ENCODE measurements around the gene ERC1.
"Not testable (repeated sequence)": the region's sequence is repeated elsewhere in the genome, so short reads cannot be mapped to it uniquely, and the experiment has no call there.

Gene ERC1

DNA sequence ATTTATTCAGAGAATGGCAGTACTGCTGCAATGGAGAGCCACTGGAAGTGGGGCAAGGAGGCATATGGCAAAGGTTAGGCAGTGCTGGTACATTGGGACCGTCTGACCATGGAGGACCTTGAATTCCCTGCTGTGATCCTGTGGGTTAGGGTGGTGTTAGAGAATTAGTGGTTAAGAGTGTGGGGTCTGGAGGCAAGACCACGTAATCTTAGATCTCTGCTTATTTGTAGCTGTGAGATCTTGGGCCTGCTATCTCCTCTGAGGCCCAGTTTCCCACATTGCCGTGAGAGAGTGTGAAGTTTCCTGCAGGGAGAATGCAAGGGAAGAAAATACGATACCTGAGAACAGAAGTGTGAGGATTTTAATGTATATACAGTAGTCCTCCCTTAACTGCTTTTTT lies 147.7 kb downstream of the ERC1 start:
- no peak overlapping the region for H3K4me3 ChIP-seq (ENCODE audit: low read length)
- H3K27ac ChIP-seq (ENCODE audit: low read length), result no peak overlapping the region
- no peaks in the 10 kb centered on the region for H3K27me3 ChIP-seq (ENCODE audit: control insufficient read depth, insufficient read depth, low read length)
- no peaks in the 10 kb centered on the region for H3K4me1 ChIP-seq (ENCODE audit: control insufficient read depth, low read depth, low read length)
- H3K36me3 ChIP-seq (ENCODE audit: control insufficient read depth, low read depth, low read length), result peaks cover 7% of the 10 kb centered on the region
- no peak overlapping the region for H3K9ac ChIP-seq (ENCODE audit: low read length)
- no peaks in the 10 kb centered on the region for H3K9me3 ChIP-seq (ENCODE audit: control insufficient read depth, low read depth, low read length)

DNA sequence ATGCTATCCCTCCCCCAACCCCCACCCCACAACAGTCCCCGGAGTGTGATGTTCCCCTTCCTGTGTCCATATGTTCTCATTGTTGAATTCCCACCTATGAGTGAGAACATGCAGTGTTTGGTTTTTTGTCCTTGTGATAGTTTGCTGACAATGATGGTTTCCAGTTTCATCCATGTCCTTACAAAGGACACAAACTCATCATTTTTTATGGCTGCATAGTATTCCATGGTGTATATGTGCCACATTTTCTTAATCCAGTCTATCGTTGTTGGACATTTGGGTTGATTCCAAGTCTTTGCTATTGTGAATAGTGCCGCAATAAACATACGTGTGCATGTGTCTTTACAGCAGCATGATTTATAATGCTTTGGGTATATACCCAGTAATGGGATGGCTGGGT lies 155.7 kb downstream of the ERC1 start:
- not testable (repeated sequence) for H3K4me1 ChIP-seq (ENCODE audit: control insufficient read depth, low read depth, low read length); H3K27me3 ChIP-seq (ENCODE audit: control insufficient read depth, insufficient read depth, low read length); H3K36me3 ChIP-seq (ENCODE audit: control insufficient read depth, low read depth, low read length)

DNA sequence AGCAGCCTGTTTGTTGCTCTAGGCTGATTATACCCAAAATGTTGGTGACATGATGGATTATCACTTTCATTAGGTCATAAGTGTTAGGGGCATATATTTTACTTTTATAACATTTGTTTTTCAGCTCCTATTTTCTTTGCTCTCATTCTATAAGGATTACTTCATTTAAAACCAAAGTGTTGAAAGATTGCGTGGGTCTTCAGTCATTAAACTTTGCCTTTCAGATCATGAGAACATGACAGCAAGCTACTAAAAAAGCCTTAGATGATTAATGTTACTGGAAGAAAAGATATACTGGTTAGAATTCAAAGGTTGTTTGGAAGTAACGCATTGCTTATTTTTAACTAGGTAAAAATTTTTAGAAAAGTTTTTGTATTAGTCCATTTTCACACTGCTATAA lies 156.8 kb downstream of the ERC1 start:
- Histone ChIP-seq H3K4me1 (ENCODE audit: control insufficient read depth, low read depth, low read length) (no peaks in the 10 kb centered on the region), H3K36me3 (ENCODE audit: control insufficient read depth, low read depth, low read length) (no peaks in the 10 kb centered on the region), H3K9me3 (ENCODE audit: control insufficient read depth, low read depth, low read length) (no peaks in the 10 kb centered on the region), H3K4me3 (ENCODE audit: low read length) (no peak overlapping the region), H3K27me3 (ENCODE audit: control insufficient read depth, insufficient read depth, low read length) (no peaks in the 10 kb centered on the region), H3K9ac (ENCODE audit: low read length) (no peak overlapping the region), H3K27ac (ENCODE audit: low read length) (no peak overlapping the region)

More for the DNA sequence above, 155.7 kb downstream of the ERC1 start:
- not testable (repeated sequence) for H3K9me3 ChIP-seq (ENCODE audit: control insufficient read depth, low read depth, low read length); H3K4me3 ChIP-seq (ENCODE audit: low read length); H3K27ac ChIP-seq (ENCODE audit: low read length); H3K9ac ChIP-seq (ENCODE audit: low read length)

DNA sequence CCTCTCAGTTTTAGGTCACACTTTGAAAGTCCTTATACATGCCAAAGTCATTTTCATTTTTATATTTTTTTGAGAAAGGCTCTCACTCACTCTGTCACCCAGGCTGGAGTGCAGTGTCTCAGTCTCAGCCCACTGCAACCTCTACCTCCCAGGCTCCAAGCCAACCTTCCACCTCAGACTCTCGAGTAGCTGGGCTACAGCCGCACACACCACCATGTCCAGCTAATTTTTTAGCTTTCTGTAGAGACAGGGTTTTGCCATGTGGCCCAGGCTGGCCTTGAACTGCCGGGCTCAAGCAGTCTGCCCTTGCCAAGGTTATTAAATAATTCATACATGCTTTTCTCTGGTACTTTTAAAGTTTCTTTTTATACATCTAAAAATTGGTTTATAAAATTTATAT lies 166.0 kb downstream of the ERC1 start:
- Histone ChIP-seq H3K27ac (ENCODE audit: low read length) (no peak overlapping the region), H3K4me1 (ENCODE audit: control insufficient read depth, low read depth, low read length) (no peaks in the 10 kb centered on the region), H3K9ac (ENCODE audit: low read length) (no peak overlapping the region), H3K36me3 (ENCODE audit: control insufficient read depth, low read depth, low read length) (no peaks in the 10 kb centered on the region), H3K9me3 (ENCODE audit: control insufficient read depth, low read depth, low read length) (no peaks in the 10 kb centered on the region), H3K4me3 (ENCODE audit: low read length) (no peak overlapping the region), H3K27me3 (ENCODE audit: control insufficient read depth, insufficient read depth, low read length) (no peaks in the 10 kb centered on the region)

DNA sequence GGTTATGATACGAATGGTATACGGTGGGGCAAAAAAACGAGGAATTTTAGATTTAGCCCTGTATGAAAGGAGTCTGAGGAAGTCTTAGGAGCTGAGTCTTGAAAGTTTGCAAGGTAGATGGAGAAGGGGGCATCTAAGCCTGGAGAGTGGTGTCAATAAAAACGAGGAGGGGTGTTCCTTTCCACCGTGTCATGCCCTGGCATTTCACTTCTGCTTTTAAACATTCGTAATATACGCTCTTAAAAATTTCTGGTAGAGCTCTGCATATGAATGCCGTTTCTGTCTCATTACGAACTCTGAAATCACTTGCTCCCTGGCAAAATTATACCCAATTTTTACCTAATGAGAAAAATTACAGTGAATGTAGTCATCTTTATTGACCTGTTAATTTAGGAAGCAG lies 170.2 kb downstream of the ERC1 start:
- Histone ChIP-seq H3K9me3 (ENCODE audit: control insufficient read depth, low read depth, low read length) (no peaks in the 10 kb centered on the region), H3K36me3 (ENCODE audit: control insufficient read depth, low read depth, low read length) (no peaks in the 10 kb centered on the region), H3K9ac (ENCODE audit: low read length) (no peak overlapping the region), H3K4me3 (ENCODE audit: low read length) (no peak overlapping the region), H3K27ac (ENCODE audit: low read length) (no peak overlapping the region), H3K4me1 (ENCODE audit: control insufficient read depth, low read depth, low read length) (no peaks in the 10 kb centered on the region), H3K27me3 (ENCODE audit: control insufficient read depth, insufficient read depth, low read length) (no peaks in the 10 kb centered on the region)

DNA sequence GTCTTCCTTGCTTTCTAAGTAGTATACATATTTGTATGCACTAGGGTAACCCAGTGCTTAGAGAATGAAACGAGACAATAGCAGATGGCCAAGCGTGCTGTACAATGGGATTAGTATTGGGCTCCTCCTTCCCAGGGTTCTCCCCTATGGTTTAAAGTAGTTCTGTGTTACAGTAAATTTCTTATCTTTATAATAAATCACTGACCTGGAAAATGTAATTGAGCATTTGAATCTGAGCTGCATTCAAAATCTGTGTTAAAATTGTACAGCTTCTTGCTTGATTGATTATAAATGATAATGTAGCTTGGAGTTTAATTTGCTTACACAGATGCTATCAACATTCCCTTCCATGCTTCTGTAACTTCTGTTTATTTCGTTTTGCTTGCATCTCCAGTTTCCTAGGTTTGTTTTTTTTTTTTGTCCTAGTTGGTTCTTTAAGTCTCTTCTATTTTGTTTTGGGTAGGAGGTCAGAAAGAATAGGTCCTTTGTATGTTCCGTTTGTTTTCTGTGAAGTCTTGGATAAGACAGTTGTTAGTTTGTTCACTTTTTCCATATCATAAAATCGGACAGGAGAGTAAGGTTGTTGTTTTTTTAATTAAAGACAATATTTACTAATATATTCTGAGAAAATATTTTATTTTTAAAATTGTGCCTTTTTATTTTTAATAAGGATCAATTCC lies 171.2 kb downstream of the ERC1 start:
- no peak overlapping the region for H3K4me3 ChIP-seq (ENCODE audit: low read length)
- H3K27me3 ChIP-seq (ENCODE audit: control insufficient read depth, insufficient read depth, low read length), result no peaks in the 10 kb centered on the region
- no peaks in the 10 kb centered on the region for H3K4me1 ChIP-seq (ENCODE audit: control insufficient read depth, low read depth, low read length)
- no peak overlapping the region for H3K9ac ChIP-seq (ENCODE audit: low read length)
- no peaks in the 10 kb centered on the region for H3K9me3 ChIP-seq (ENCODE audit: control insufficient read depth, low read depth, low read length)
- H3K27ac ChIP-seq (ENCODE audit: low read length), result no peak overlapping the region
- no peaks in the 10 kb centered on the region for H3K36me3 ChIP-seq (ENCODE audit: control insufficient read depth, low read depth, low read length)

DNA sequence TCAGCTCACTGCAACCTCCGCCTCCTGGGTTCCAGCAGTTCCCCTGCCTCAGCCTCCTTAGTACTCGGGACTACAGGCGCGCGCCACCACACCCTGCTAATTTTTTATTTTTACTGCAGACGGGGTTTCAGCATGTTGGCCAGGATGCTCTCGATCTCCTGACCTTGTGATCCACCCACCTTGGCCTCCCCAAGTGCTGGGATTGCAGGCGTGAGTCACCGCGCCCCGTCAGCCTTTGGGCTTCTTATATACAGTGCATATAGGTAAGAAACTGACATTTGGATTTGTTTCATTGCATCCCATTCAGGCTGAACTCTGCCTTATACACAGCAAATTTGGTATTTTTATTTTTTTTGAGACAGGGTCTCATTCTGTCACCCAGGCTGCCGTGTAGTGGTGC lies 176.8 kb downstream of the ERC1 start:
- no peaks in the 10 kb centered on the region for H3K36me3 ChIP-seq (ENCODE audit: control insufficient read depth, low read depth, low read length)
- no peaks in the 10 kb centered on the region for H3K9me3 ChIP-seq (ENCODE audit: control insufficient read depth, low read depth, low read length)
- no peak overlapping the region for H3K9ac ChIP-seq (ENCODE audit: low read length)
- no peaks in the 10 kb centered on the region for H3K27me3 ChIP-seq (ENCODE audit: control insufficient read depth, insufficient read depth, low read length)
- H3K27ac ChIP-seq (ENCODE audit: low read length), result no peak overlapping the region
- peaks cover 3% of the 10 kb centered on the region for H3K4me1 ChIP-seq (ENCODE audit: control insufficient read depth, low read depth, low read length)
- H3K4me3 ChIP-seq (ENCODE audit: low read length), result no peak overlapping the region

DNA sequence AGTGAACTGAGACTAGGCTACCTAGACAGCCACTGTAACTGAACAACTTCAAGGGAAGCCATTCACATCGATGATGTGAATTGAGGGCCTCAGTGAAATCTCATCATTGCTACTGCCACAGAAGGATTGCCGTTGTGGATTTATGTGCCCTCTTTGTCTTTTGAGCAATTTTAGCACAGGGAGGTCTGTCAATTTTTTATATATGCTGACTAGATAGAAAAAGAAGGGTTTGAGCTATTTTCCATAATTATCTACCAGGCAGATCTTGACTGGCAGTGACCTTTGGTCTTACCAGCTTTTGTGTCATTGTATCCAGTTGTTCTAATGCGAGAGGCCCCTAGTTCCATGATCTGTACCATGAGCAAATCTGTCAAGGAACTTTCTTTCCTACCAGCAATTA lies 179.4 kb downstream of the ERC1 start:
- no peaks in the 10 kb centered on the region for H3K9me3 ChIP-seq (ENCODE audit: control insufficient read depth, low read depth, low read length)
- no peaks in the 10 kb centered on the region for H3K36me3 ChIP-seq (ENCODE audit: control insufficient read depth, low read depth, low read length)
- no peak overlapping the region for H3K4me3 ChIP-seq (ENCODE audit: low read length)
- H3K27ac ChIP-seq (ENCODE audit: low read length), result no peak overlapping the region
- no peaks in the 10 kb centered on the region for H3K27me3 ChIP-seq (ENCODE audit: control insufficient read depth, insufficient read depth, low read length)
- H3K9ac ChIP-seq (ENCODE audit: low read length), result no peak overlapping the region
- H3K4me1 ChIP-seq (ENCODE audit: control insufficient read depth, low read depth, low read length), result peaks cover 3% of the 10 kb centered on the region

DNA sequence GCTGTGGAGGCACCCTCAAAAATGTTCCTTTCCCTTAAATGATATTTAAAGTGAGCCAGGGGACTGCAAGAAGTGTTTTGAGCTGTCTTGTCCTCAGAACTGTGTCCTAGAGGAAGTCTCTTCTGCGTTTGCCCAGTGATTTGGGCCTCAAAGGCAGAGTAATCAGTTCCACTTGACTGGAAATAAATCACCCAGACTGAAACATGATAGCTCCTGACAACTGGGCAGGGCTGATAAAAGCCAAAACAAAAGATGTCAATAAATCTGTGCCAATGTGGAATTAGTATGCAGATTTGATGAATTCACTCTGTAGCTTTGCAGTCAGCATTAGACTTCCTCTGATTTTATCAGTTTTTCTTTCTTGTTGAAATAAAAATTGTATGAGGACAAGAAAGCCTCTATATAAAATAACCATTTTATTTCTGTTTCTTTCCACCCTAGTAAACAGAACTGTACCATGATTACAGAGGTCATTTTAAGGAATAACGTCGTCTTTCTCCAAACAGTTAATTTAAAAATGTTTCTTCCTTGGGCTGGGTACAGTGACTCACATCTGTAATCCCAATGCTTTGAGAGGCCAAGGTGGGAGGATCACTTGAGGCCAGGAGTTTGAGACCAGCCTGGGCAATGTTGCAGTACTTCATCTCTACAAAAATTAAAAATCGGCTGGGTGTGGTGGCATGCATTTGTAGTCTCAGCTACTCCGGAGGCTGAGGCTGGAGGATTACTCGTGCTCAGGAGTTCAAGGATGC lies 180.8 kb downstream of the ERC1 start:
- H3K4me1 ChIP-seq (ENCODE audit: control insufficient read depth, low read depth, low read length), result peaks cover 3% of the 10 kb centered on the region
- no peaks in the 10 kb centered on the region for H3K27me3 ChIP-seq (ENCODE audit: control insufficient read depth, insufficient read depth, low read length)
- H3K9ac ChIP-seq (ENCODE audit: low read length), result no peak overlapping the region
- no peaks in the 10 kb centered on the region for H3K36me3 ChIP-seq (ENCODE audit: control insufficient read depth, low read depth, low read length)
- H3K9me3 ChIP-seq (ENCODE audit: control insufficient read depth, low read depth, low read length), result no peaks in the 10 kb centered on the region
- no peak overlapping the region for H3K4me3 ChIP-seq (ENCODE audit: low read length)
- no peak overlapping the region for H3K27ac ChIP-seq (ENCODE audit: low read length)

DNA sequence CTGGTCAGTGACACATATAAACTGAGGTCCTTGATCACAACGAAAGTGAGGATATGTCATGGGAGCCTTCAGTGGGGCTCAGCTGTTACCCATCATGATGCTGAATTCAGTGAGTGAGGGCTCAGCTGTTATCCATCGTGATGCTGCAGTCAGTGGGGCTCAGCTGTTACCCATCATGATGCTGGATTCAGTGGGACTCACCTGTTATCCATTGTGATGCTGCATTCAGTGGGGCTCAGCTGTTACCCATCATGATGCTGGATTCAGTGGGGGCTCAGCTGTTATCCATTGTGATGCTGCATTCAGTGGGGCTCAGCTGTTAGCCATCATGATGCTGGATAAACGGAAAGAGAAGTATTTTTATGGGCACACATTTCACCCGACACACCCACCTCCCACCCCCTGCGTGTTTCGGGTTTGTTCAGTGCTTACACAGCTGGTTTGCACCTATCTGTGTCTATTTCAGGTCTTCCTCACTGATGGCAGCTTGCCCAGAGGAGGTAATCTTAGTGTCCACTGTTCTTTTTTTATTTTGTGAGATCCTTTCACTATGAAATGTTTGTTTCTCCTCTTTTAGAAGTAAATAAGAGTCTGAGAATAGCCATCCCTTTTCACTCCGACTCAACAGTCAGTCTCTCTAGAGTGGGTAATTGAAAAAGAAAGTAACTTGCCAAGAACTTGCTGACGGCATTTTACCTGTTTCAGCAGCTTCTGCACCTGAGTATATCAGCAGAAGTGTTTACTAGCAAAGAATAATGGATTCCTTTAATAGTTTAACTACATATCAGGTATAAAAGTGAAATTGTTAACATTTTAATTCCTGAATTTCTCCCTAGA lies 183.0 kb downstream of the ERC1 start:
- H3K4me3 ChIP-seq (ENCODE audit: low read length), result no peak overlapping the region
- no peak overlapping the region for H3K9ac ChIP-seq (ENCODE audit: low read length)
- peaks cover 3% of the 10 kb centered on the region for H3K4me1 ChIP-seq (ENCODE audit: control insufficient read depth, low read depth, low read length)
- H3K27me3 ChIP-seq (ENCODE audit: control insufficient read depth, insufficient read depth, low read length), result no peaks in the 10 kb centered on the region
- H3K27ac ChIP-seq (ENCODE audit: low read length), result no peak overlapping the region
- H3K36me3 ChIP-seq (ENCODE audit: control insufficient read depth, low read depth, low read length), result no peaks in the 10 kb centered on the region
- no peaks in the 10 kb centered on the region for H3K9me3 ChIP-seq (ENCODE audit: control insufficient read depth, low read depth, low read length)

DNA sequence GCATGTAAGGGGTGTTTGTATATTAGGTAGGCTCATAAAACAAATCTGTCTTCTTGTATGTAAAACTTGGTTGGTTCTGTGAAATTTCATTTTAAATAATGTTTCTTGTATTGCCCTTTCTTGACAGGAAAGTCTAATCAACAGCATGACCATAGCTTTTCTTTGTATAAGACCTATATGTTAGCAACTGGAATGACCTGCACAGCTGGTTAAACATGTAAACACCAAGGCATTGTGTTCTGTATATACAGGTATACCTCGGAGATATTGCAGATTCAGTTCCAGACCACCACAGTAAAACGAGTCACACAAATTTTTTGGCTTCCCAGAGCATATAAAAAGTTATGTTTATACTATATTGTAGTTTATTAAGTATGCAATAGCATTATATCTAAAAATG lies 183.6 kb downstream of the ERC1 start:
- H3K4me1 ChIP-seq (ENCODE audit: control insufficient read depth, low read depth, low read length), result peaks cover 3% of the 10 kb centered on the region

More for the DNA sequence above, 183.6 kb downstream of the ERC1 start:
- Histone ChIP-seq H3K36me3 (ENCODE audit: control insufficient read depth, low read depth, low read length) (no peaks in the 10 kb centered on the region), H3K27me3 (ENCODE audit: control insufficient read depth, insufficient read depth, low read length) (no peaks in the 10 kb centered on the region), H3K27ac (ENCODE audit: low read length) (no peak overlapping the region), H3K9ac (ENCODE audit: low read length) (no peak overlapping the region), H3K4me3 (ENCODE audit: low read length) (no peak overlapping the region), H3K9me3 (ENCODE audit: control insufficient read depth, low read depth, low read length) (no peaks in the 10 kb centered on the region)

All from iPS-18a (cell line).